GM12878 (cell line): ENCODE measurements around the gene TBXAS1. TPM values are rescaled to one million over a fixed set of nuclear protein-coding genes. Genes with fewer than 3 reads are reported as not detected.

Experiments used
- CHD2 ChIP-seq: IDR thresholded peaks from 2 replicates; pipeline ENCODE4 v1.6.1; 2011; ENCODE audit warnings: low read depth, low read length, improper control_type of control experiment, borderline replicate concordance
- HSF1 ChIP-seq: fragments of 150-350 bp; IDR thresholded peaks from 2 replicates; pipeline ENCODE4 v1.6.1; 2014; ENCODE audit warnings: mild to moderate bottlenecking, low read depth, low read length
- KDM1A ChIP-seq: fragments of 200-600 bp; sonication (generic); IDR thresholded peaks from 2 replicates; pipeline ENCODE4 v1.6.1; 2016; ENCODE audit warnings: borderline replicate concordance
- MLLT1 ChIP-seq: fragments of 450-650 bp; IDR thresholded peaks from 2 replicates; pipeline ENCODE4 v1.6.1; 2016; ENCODE audit warnings: mild to moderate bottlenecking
- RFX5 ChIP-seq: IDR thresholded peaks from 2 replicates; pipeline ENCODE4 v1.6.1; 2011; ENCODE audit warnings: low read depth, low read length, improper control_type of control experiment
- SKIL ChIP-seq: fragments of 450-650 bp; IDR thresholded peaks from 2 replicates; pipeline ENCODE4 v1.6.1; 2017; ENCODE audit warnings: mild to moderate bottlenecking, low read depth, inconsistent platforms; ENCODE audit not compliant: poor library complexity, severe bottlenecking
- STAT1 ChIP-seq: fragments of 450-650 bp; conservative IDR thresholded peaks from 2 replicates; pipeline ENCODE4 v1.6.1; 2014; ENCODE audit warnings: antibody characterized with exemption, mild to moderate bottlenecking
- TARDBP ChIP-seq: IDR thresholded peaks from 2 replicates; pipeline ENCODE4 v1.6.1; 2016; ENCODE audit warnings: borderline replicate concordance
- ZZZ3 ChIP-seq: IDR thresholded peaks from 2 replicates; pipeline ENCODE4 v1.6.1; 2011; ENCODE audit warnings: low read depth; ENCODE audit not compliant: control insufficient read depth, insufficient read length
- polyA plus RNA-seq, 11 experiments: library from polyadenylated mRNA; depleted of rRNA in 4 of 11; unstranded in 6 of 11; stranded (reverse) in 5 of 11; fragments of >200 nt; fragmentation: Nextera tagmentation in 4 of 11; fragmentation: Illumina TruSeq in 1 of 11; extraction: Ambion mirVana in 4 of 11; extraction: Trizol in 1 of 11; gene quantifications; 1 replicate in 1 of 11; 2 replicates in 10 of 11; pipeline versions ENCODE4 v1.2.1 to v1.2.3, GENCODE V29; 2011 to 2016; ENCODE audit warnings: inconsistent platforms in 2 of 11, missing spikeins in 2 of 11, low read depth in 1 of 11
- total RNA-seq, 4 experiments: library from RNA; depleted of rRNA in 3 of 4; stranded (reverse); fragments of >200 nt in 3 of 4; fragmentation: Illumina TruSeq in 1 of 4; extraction: Trizol in 1 of 4; gene quantifications; 2 replicates each; pipeline versions ENCODE4 v1.2.1 to v1.2.3, GENCODE V29; 2013 to 2021

TBXAS1 gene
- total and polyA plus RNA-seq, 10 of the 15 experiments (the other 5 are each of a cell fraction or from before 2014, with no cell fraction given): 1.5 to 32.7 (median 16.3) TPM

- no peak for TF ChIP-seq ZZZ3
- 0 out of 2 replicates have a peak, but pooled peaks have one; percentile 16 for TF ChIP-seq MLLT1
- no peak for TF ChIP-seq CHD2
- TF ChIP-seq HSF1: no peak
- no peak for TF ChIP-seq SKIL
- TF ChIP-seq STAT1: no peak
- TF ChIP-seq KDM1A: no peak
- no peak for TF ChIP-seq RFX5
- TF ChIP-seq TARDBP: no peak
Observed at GRCh38 chr7:139915864-139916716, 87.0 kb downstream of the TBXAS1 start (continued).
